ENCODE data around the gene PLXNA2. TPM values are rescaled to one million over a fixed set of nuclear protein-coding genes. Genes with fewer than 3 reads are reported as not detected.

The PLXNA2 gene
- total and polyA plus RNA-seq, 2 of the 13 experiments (the other 11 are each of a cell fraction or from before 2014, with no cell fraction given), result 1.1 to 2.1 TPM

- ChIA-PET POLR2A (interaction anchor here (1.1 to 1.3 kb wide), 2 partner anchors 12 to 15 kb away, joined by 4 to 8 read pairs; no protein-coding TSS in a partner anchor), CTCF (ENCODE audit: low intra/inter-chr PET ratio, low total read pairs) (no interaction called here)
- no peak for DNase-seq (ENCODE audit: low spot score)
- 0 out of 2 replicates have a peak overlapping the region, but pooled peaks have one; percentile 20 for H3K4me2 ChIP-seq (ENCODE audit: low read depth, low read length)
- no TSS peak for BruUV-seq (replicated peaks)
- H3K9me3 ChIP-seq (ENCODE audit: low read length), result no peaks in the 10 kb centered on the region
- no peak for ATAC-seq
- TF ChIP-seq ZNF34 (CRISPR knock-in tag; IDR thresholded peaks at IDR 0.05; ENCODE audit: borderline replicate concordance) (no peak), RXRB (CRISPR knock-in tag; IDR thresholded peaks at IDR 0.05; ENCODE audit: borderline replicate concordance) (no peak), ZFYVE20 (CRISPR knock-in tag; IDR thresholded peaks at IDR 0.05; ENCODE audit: borderline replicate concordance, low read depth) (no peak), ZBTB39 (CRISPR knock-in tag; IDR thresholded peaks at IDR 0.05) (no peak), ZNF275 (CRISPR knock-in tag; IDR thresholded peaks at IDR 0.05; ENCODE audit: borderline replicate concordance) (no peak), FOXO4 (CRISPR knock-in tag; conservative IDR thresholded peaks at IDR 0.05) (no peak)
- no peaks in the 10 kb centered on the region for H3K27me3 ChIP-seq (ENCODE audit: control insufficient read depth in 1 of 2, insufficient read depth in 2 of 2, low read length in 2 of 2)
- in situ Hi-C loops (cut with HindIII; ENCODE audit: extremely low pct_ligation_motif_present, low pct_unique_long_range_greater_than_20kb) (no loop called here), intact Hi-C loops (cut with micrococcal nuclease; ENCODE audit: unreplicated experiment) (loop anchor here (5.0 kb wide), 1 partner anchor 42 kb away; no protein-coding TSS in a partner anchor)
- no peak overlapping the region for H3K9ac ChIP-seq (ENCODE audit: insufficient read depth, low read depth, low read length)
- H3K27ac ChIP-seq (ENCODE audit: extremely low read length, insufficient read depth, low read length), result no peak overlapping the region
- 94% methylated on average over 5 of the region's 5 CpGs for WGBS (ENCODE audit: low lambda C conversion rate)
- H2AFZ ChIP-seq (ENCODE audit: low read length), result no peak overlapping the region
- no peaks in the 10 kb centered on the region for H4K20me1 ChIP-seq (ENCODE audit: insufficient read depth, low read length)
- no peaks in the 10 kb centered on the region for H3K36me3 ChIP-seq (replicated peaks in 1 of 2; ENCODE audit: control insufficient read depth in 1 of 2, insufficient read depth in 2 of 2, low read length in 2 of 2)
- H3K79me2 ChIP-seq (ENCODE audit: insufficient read depth, low read length), result no peaks in the 10 kb centered on the region
- peaks cover 99% of the 10 kb centered on the region for H3K4me1 ChIP-seq (ENCODE audit: insufficient read depth, low read length)
- no peak overlapping the region for H3K4me3 ChIP-seq (replicated peaks in 1 of 3; ENCODE audit: insufficient read depth in 1 of 3, low read depth in 2 of 3, low read length in 3 of 3)
- no peak for FAIRE-seq
Observed at GRCh38 chr1:208174200-208174599, 70.0 kb downstream of the PLXNA2 start.

Measured in HepG2 (cell line).